ENCODE results near the gene ODR4. TPM values are rescaled to one million over a fixed set of nuclear protein-coding genes. Genes with fewer than 3 reads are reported as not detected.
"Not testable (repeated sequence)": the region's sequence is repeated elsewhere in the genome, so short reads cannot be mapped to it uniquely, and the experiment has no call there.

ODR4 gene
- 15.3 TPM for polyA plus RNA-seq (2013, experiment 1 of 2; ENCODE audit: insufficient read length)
- 13.1 TPM for polyA plus RNA-seq (2013, experiment 2 of 2; ENCODE audit: insufficient read length)

DNA sequence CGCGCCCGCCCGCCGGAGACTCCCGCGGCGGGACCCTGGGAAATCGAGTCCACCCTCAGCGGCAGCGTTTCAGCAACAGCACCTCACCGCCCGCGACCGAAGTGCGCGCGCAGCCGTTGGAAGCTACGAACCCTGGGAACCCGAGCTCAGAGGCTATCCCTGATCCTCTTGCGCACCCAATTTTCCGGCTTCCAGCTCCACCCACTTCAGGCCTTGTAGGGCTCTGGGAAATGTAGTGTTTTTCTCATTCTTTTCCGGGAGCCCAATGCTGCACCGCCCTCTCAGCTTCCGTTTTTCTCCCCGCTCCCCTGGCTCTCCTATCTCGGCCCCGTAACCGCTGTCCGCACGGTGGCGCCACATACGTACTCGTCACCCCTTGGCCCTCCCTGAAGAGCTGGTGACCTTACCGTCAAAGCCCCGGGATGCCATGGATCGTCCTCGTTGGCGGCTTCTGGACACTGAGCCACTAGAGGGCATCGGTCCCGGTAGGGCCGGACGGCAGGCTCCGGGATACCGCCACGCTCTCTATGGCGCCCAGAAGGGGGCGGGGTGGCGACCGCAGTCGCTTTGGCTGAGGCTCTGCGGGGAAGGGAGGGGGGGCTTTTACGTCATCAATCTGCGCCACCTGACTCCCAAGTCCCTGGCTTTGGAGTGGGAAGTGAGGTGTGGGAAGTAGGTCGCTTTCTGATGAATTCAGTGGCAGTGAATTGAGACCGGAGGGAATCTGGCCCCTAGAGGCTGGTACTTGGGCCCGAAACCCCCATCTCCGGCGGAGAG lies at the start of gene ODR4, which contains the start of gene TPR:
Gene ODR4, plus strand, starts transcription at position 687 of the 777 bp plus-strand sequence. CDS start 3,948 bp downstream, outside the sequence.
Gene TPR, minus strand, starts transcription at position 102 of the 777 bp plus-strand sequence. CDS start 225 bp downstream, outside the sequence.
- DNase-seq, result peak; percentile 99

DNA sequence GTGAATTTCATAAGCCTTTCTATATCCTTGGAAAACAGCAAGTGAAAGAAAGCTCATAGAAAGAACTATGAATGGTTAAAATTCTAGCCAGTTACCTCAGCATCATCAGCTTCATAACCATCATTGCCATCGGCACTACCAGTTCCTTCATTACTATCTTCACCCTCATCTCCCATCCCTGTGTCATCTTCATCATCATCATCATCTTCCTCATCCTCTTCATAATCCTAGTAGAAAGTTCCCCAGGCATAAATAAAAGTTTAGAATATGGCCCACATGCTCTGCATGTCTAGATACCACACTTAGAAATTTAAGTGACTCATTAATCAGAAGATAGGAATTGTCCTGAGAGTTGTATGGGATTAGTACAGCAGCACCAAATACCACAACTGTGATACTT lies 49.6 kb upstream of the ODR4 start:
- DNase-seq, result no peak

DNA sequence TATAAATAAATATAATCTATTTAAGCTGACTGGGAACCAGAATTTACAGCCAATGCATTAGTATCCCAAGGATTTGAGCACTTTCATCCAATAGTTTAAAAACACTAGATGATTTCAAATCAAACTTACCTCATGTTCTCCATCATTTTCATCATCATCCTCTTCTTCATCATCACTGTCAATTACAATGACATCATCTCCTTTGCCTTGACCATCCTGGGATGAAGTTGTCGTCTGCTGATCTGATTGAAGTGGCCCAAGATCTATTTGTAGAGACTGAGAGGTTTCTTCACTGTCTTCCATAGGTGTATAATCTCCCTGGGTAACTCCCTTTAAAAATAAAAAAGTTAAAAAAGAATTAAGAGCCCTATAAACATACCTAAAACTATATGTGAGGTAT lies 48.3 kb upstream of the ODR4 start:
- no peak for DNase-seq

DNA sequence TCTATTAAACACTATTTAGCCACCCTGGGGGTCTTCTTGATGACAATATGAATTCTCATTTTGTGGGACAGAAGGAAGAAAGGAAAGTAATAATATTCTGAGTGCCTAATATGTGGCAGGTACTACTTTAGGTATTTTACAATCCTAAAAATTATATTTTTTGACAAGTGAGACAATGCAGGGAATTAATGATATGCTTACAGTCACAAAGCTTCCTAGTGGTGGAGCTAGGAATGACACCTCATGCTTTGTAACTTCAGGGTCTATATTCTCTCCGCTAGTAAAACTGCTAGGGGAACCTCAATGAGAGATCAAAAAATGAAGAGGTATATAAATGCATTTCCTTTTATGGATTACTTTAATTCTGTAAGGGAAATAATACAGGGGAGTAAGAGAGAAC lies 44.9 kb upstream of the ODR4 start:
- no peak for DNase-seq

DNA sequence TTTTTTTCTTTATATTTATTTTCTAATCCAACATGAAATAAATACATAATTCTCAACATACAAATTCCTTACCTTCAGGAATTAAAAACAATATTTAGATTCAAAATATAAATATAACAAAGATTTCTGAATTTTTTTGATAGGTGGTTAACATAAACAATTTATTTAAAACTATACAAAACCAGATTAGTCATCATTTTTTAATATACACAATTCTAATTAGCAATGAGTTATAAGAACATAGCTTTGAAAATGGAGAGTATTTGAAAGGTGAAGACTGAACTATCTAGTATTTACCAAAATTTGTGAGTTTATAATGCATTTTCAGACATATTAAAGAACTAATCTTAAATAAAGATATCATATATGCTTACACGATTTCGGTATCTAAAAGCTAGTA lies 38.1 kb upstream of the ODR4 start:
- DNase-seq, result no peak

DNA sequence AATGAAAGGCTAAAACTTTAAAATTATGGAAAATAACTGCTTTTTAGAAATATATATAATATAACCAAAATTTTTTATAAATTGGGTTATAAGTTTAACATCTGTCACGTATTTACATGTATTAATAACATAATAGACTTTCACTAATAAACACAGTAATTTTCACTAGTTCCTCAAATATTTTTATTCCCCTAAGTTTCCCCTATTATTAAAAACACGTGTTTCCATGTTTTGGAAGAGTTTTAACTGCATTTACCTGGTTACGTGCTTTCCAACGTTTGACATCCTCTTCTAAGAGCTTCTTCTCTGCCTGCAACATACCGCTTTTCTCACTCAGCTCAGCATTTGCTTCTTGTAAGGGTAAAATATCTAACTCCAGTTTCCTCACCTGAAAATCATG lies 34.9 kb upstream of the ODR4 start:
- DNase-seq, result no peak

DNA sequence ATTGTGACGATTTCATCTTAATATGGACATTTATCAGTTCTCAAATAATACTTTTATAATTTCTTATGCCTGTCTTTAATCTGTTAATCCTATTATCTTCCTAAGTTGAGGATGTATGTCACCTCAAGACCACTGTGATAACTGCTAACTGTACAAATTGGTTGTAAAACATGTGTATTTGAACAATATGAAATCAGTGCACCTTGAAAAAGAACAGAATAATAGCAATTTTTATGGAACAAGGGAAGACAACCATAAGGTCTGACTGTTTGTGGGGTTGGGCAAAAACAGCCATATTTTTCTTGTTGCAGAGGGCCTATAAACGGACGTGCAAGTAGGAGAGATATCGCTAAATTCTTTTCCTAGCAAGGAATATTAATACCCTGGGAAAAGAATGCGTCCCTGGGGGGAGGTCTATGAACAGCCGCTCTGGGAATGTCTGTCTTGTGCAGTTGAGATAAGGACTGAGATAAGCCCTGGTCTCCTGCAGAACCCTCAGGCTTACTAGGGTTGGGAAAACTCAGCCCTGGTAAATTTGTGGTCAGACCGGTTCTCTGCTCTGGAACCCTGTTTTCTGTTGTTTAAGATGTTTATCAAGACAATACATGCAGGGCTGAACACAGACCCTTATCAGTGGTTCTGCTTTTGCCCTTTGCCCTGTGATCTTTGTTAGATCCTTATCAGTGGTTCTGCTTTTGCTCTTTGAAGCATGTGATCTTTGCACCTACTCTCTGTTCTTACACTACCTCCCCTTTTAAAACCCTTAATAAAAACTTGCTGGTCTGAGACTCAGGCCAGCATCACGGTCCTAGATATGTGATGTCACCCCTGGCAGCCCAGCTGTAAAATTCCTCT lies 27.6 kb upstream of the ODR4 start:
- DNase-seq, result not testable (repeated sequence)

DNA sequence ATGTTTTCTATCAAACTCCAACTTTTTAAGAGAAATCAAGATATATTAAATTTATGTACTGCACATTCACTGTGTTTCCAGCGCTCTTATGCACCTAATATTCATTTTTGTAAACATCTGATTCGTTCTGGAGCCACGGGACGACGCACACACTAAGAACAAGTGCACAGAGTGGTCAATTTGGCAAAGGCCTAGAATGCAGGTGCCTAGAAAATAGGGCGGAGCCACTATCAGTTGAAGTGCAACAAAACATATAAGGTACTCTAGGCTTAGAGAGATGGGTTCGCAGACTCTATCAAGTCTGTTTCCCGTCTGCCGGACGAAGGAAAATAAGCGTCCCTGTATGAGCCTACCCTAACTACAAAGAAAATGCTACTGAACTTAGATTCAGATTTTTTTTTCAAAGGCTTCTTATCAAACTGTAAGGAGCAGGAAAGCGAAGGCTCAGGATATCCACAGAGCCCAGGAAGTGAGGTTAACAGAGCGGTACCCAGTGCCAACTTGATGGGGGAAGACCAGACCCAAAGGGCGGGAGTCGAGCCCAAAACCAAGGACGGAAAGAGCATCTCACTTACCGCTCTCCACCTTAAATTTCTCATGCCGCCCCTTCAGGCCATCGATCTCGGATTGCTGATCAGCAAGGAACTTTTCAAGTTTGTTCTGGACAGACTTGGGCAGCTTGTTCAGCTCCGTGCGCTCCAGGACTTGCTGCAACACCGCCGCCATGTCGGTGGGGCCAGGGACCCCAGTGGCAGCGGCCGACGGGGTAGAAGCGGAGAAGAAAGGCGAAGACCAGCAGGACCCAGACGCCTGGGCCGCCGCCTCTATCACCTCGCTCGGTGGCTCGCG lies 1.1 kb upstream of the ODR4 start:
- DNase-seq, result peak; percentile 1

DNA sequence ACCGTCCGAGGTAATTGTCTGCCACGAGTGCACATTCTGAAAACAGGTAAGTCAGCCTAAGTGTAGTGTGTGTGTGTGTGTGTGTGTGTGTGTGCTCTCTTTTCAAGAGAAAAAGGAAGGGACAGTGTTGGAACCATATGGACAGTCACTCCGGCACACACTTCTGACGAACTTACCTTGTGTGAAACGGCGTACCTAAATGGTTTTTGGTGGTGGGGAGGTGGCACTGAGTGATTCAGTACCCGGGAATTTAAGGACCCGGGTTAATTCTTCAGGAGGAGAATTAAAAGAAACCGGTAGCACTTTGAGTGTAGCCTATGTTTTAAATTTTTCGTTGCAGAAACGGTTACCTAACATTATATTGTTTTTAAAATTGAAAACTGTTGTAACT lies 286 bp downstream of the ODR4 start:
- DNase-seq, result no peak

DNA sequence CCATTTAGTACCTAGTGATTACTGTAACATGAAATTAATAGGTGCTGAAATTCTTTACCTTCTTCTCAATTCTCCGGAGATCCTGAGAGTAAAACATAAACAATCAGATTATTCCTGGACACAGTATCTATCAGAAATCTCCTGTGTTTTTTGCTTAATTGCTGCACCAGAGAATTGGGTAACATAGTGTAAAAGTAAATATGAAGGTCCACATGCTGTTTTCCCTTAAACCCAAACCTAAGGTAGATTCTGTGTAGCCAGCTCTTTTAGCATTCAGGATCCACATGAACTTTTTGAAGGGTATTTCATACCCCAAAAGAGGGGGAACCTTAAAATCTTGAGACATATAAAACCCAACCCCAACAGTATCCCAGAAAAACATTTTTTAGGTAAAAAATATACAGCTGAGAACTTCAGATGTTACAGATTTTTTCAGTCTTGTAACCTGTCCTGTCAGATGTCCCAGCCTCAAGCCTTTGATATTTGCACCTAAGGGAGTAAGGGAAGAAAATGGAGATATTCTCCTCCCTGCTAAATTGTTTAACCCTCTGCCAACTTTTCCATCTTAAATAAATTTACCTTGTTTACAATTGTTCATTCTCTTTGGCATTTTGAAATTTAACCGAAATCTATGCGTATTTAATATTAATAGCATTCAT lies 11.2 kb downstream of the ODR4 start:
- no peak for DNase-seq

DNA sequence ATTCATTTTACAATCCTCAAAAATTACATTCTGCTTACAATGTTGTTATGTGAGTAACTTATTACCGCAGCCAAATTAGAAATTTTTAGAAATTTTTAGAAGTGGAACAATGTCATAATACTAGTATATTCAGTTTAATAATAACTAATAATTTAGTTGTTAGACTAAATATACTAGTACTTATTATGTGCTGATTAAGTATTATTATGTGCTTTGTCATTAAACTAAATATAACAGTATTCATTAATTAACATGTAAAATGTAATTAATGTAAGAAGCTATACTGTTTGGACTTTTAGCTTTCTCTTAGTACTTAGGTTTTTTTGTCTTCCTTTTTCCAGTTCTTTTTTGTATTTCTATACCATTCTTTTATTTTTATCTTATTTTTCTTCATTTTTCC lies 15.3 kb downstream of the ODR4 start:
- DNase-seq, result no peak

DNA sequence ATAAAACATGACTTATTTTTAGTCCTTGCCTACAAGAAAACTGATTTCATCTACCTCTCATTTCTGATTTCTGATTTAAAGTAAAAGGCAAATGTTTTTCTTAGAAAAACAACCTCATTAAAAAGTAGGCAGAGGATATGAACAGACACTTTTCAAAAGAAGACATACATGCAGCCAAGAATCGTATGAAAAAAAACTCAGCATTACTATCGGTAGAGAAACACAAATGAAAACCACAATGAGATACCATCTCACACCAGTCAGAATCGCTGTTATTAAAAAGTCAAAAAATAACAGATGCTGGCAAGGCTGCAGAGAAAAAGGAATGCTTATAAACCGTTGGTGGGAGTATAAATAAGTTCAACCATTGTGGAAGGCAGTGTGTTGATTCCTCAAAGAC lies 16.2 kb downstream of the ODR4 start:
- no peak for DNase-seq

DNA sequence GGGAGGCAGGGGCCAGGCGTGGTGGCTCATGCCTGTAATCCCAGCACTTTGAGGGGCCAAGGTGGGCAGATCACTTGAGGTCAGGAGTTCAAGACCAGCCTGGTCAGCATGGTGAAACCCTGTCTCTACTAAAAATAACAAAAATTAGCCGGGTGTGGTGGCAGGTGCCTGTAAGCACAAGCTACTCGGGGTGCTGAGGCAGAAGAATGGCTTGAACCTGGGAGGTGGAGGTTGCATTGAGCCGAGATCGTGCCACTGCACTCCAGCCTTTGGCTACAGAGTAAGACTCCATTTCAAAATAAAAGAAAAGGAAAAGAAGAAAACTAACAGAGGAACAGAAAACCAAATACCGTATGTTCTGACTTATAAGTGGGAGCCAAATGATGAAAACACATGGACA lies 17.1 kb downstream of the ODR4 start:
- DNase-seq, result not testable (repeated sequence)

DNA sequence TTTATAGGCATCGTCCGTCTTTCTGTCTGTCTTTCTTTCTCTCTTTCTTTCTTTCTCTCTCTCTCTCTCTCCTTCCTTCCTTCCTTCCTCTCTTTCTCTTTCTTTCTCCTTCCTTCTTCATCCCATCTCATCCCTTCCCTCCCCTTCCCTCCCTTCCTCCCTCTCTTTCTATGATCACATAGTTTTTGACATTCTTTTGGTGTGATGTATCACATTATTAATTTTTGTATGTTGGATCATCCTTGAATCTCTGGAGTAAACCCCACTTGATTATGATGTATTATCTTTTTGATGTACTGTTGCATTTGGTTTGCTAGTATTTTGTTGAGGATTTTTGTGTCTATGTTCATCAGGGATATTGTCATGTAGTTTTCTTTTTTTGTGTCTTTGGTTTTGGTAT lies 25.8 kb downstream of the ODR4 start:
- peak; percentile 25 for DNase-seq

DNA sequence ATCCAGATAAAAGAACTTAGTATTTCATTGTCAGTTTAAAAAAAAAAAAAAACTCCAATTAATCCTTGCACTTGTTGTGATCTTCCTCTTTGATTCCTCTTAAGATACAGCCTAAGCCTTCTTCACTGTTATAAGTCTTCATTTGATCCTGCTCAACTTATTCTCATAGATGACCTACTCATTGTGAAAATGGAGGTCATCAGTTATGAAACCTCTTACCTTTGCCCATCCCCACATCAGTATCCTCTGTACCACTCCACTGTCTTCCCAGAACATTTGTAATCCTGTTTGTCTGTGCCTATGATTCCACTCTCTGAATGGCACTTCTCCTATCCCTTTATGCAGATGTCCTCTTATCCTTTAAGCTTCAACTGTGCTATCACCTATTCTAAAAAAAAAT lies 28.0 kb downstream of the ODR4 start:
- DNase-seq, result no peak

DNA sequence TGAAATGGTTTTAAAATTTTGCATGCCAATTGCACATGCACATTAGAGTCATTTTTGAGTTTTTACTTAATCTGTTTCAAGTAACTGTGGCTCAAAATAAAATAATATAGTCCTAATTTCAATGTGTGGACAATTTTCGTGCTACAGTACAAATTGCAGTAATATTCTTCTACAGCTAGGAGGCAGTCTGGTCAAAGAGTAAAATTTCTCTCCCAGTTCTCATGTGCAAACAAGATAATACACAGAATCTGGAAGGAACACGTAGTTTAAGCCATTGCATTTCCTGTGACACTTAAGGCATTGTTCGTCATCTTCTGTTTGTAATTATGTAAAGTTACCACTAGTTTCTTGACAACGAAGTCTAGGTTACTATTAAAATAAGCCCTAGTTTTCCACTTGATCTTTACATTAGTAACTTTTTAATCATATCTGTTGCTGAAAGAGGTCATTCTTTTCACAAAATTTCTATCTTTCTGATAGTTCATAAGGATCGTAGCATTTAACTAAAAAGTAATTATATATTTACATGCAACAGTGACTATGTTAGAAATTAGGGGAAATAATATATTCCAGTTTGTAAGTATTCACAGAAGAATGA lies 28.9 kb downstream of the ODR4 start:
- peak; percentile 64 for DNase-seq

DNA sequence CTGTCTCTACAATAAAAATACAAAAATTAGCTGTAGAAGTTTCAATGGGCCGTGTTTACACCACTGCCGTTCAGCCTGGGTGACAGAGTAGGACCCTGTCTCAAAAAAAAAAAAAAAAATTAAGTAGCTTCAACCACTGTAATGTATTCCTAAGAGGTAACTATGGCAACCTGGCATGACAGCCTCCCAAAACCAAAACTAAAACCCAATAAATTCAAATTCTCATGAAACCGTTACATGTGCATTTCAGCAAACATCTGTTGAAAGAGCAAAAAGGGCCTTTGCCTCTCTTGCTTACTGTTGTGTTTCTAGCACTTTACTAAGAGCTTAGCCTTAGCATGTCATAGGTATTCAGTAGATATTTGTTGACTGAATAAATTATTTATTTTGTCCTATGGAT lies 33.5 kb downstream of the ODR4 start:
- no peak for DNase-seq

DNA sequence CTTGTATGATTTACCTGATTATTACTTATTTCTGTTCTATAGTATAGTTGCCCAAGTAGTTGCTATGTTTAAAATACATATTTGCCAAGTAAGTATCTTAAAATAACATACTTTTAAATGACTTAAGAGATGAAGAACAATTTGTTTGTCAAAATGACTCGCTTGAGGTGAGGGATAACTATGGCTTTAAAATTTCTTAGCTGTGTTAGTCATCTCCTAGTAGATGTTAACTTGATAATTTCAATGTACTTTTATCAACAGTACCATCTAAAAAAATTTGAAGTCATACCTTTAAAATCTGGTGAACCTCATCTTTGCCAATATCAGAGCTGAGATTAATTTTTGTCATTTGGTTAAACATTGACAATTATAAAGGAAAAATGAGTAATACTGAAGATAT lies 37.7 kb downstream of the ODR4 start:
- DNase-seq, result peak; percentile 14

DNA sequence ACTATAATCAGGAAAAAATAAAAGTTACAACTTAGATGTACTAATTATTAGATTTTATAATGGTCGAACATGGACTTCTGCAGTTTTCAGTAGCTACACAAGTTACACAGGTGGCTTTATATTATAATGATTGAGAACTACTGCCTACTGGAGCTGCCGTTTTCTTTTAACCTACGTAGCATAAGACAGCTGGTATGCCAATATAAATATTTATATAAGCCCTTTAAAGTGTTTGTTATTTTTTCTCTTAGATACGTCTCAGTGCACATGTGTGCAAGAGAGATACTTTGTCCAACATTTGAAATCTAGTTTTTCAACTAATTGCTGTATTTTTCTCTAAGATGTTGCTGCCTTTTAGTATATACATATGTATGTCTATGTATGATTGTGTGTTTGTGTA lies 42.9 kb downstream of the ODR4 start:
- no peak for DNase-seq

DNA sequence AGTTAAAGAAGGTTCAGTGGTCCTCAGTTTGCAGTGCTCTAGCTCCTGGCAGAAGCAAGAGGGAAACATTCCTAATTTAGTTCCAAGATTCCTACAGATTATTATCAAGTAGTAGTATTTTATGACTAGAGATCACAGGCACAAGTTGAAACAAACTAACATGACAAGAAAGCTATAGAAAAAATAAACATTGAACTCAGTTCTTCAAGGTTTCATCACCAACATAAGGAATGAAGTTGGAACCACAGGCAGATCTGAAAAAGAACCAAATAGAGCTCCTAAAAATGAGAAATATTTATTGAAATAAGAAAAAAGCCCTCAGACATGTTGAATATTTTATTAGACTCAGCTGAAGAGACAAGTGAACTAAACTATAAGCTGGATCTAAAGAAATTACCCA lies 44.7 kb downstream of the ODR4 start:
- no peak for DNase-seq

DNA sequence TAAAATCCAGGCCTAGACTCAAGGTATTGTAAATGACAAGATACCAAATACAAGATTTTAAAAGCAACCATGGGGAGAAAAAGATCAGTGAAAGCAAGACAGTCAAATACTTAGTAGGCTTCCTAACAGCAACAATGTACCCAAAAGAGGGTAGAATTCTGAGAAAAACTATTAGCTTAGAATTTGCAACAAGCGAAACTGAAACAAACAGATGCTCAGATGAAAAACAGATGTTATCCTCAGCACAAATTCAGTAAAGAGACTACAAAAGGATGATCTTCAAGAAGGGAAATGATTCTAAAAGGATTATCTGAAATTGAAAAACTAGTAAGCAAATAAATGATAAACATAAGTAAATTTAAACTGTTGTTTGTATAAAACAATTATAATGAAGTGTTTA lies 45.3 kb downstream of the ODR4 start:
- peak; percentile 6 for DNase-seq

DNA sequence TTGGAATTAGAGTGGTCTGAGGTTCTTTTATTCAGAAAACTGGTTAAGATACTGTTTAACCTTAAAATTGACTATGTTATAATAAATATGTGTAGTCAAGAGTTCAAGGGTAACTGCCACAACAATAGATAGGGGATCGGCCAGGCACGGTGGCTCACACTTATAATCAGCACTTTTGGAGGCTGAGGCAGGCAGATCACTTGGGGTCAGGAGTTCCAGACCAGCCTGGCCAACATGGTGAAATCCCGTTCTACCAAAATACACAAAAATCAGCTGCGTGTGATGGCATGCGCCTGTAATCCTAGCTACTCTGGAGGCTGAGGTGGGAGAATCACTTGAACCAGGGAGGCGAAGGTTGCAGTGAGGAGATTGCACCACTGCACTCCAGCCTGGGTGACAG lies 45.8 kb downstream of the ODR4 start:
- DNase-seq, result no peak

All from fibroblast of skin of abdomen (primary cell).